B cell (primary cell): ENCODE results near the gene RDH13.

ENCODE experiments used
- EZH2 ChIP-seq: IDR thresholded peaks from 2 replicates; pipeline ENCODE4 v1.6.1; 2012; ENCODE audit warnings: borderline replicate concordance, low read depth, mild to moderate bottlenecking, moderate library complexity, low read length; ENCODE audit not compliant: insufficient read depth, poor library complexity, severe bottlenecking
- TF ChIP-seq, protein P1 (sequence below): fragments of 200-600 bp; IDR thresholded peaks from one replicate; pipeline ENCODE4 v1.8.0; 2022; ENCODE audit warnings: antibody characterized with exemption, mild to moderate bottlenecking

DNA sequence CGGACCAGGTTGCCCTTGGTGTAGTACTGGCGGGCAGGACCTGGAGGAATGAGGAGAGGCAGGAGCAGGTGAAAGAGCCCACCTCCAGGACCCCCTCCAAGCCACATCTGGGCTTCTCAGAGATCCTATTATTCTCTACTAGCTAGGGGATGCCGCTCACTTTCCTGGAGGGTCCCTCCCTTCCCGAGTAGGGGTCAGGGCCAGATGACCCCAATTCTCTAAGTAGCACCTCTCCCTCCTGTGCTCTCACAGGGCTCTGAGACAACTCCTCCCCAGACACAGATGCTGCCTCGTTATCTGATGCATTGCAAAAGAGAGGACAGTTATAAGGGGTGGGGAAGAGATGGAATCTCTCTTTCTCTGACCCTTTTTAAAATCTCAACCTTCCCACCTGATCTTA, 47.8 kb downstream of the RDH13 start:
- TF ChIP-seq, protein P1, sequence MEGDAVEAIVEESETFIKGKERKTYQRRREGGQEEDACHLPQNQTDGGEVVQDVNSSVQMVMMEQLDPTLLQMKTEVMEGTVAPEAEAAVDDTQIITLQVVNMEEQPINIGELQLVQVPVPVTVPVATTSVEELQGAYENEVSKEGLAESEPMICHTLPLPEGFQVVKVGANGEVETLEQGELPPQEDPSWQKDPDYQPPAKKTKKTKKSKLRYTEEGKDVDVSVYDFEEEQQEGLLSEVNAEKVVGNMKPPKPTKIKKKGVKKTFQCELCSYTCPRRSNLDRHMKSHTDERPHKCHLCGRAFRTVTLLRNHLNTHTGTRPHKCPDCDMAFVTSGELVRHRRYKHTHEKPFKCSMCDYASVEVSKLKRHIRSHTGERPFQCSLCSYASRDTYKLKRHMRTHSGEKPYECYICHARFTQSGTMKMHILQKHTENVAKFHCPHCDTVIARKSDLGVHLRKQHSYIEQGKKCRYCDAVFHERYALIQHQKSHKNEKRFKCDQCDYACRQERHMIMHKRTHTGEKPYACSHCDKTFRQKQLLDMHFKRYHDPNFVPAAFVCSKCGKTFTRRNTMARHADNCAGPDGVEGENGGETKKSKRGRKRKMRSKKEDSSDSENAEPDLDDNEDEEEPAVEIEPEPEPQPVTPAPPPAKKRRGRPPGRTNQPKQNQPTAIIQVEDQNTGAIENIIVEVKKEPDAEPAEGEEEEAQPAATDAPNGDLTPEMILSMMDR = no peak
- no peak for TF ChIP-seq EZH2
